ENCODE data around the gene CAPG.

The CAPG gene

GRCh38 chr2:85397925-85398331, 12.2 kb downstream of the CAPG start:
- no peak overlapping the region for H3K4me3 Mint-ChIP-seq
- peaks cover 5% of the 10 kb centered on the region for H3K27me3 Mint-ChIP-seq (ENCODE audit: low read depth, poor library complexity)
- H3K9me3 Mint-ChIP-seq: peaks cover 5% of the 10 kb centered on the region
- TF ChIP-seq CTCF (IDR thresholded peaks at IDR 0.05): no peak
- DNase-seq: no peak
- no peak overlapping the region for H3K27ac Mint-ChIP-seq
- peaks cover 5% of the 10 kb centered on the region for H3K36me3 Mint-ChIP-seq (ENCODE audit: low read depth)
- H3K4me1 Mint-ChIP-seq: no peaks in the 10 kb centered on the region

DNA sequence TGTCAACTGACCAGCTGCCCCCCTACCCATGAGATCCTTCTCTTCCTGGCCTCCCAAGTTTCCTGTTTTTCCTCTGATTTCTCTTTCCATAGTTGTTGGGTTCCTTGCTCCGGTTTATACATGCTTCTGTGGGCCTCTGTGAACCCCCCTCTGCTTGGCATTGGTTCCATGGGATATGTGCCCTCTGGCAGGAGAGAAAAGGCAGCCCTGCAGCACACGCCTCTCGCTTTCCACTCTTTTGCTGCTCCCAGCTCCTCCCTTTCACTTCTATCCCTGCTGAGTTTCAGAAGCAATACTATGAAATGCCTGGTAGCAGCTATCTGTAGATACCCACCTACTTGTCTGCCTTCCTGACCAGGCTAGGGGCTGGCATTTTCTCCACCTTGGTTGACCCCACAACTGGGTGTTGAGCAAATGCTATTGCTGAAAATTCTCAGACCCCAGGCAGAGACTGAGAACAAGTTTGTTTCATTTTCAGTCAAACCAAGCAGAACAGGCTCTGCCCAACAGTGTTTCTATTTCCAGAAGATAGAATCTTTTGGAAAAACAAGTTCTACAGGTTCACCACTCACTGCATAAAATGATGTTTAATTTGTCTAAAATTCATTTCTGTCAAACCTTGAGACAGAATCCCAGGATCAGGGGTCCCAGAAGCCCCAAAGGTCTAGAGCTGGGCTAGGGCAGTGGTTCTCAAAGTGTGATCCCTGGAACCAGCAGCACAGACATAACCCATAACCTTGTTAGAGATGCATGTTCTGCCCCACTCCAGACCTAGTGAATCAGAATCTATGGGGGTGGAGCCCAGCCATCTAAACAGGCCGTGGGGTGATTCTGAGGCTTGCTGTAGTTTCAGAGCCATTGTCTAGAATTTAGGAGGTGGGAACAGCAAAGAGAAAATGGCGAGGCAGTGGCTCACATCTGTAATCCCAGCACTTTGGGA, 13.4 kb downstream of the CAPG start:
- Mint-ChIP-seq H3K27me3 (ENCODE audit: low read depth, poor library complexity) (peaks cover 5% of the 10 kb centered on the region), H3K36me3 (ENCODE audit: low read depth) (no peaks in the 10 kb centered on the region), H3K4me3 (no peak overlapping the region), H3K27ac (peak overlapping the region; percentile 64), H3K4me1 (no peaks in the 10 kb centered on the region), H3K9me3 (no peaks in the 10 kb centered on the region)
- TF ChIP-seq CTCF (IDR thresholded peaks at IDR 0.05): no peak
- no peak for DNase-seq

DNA sequence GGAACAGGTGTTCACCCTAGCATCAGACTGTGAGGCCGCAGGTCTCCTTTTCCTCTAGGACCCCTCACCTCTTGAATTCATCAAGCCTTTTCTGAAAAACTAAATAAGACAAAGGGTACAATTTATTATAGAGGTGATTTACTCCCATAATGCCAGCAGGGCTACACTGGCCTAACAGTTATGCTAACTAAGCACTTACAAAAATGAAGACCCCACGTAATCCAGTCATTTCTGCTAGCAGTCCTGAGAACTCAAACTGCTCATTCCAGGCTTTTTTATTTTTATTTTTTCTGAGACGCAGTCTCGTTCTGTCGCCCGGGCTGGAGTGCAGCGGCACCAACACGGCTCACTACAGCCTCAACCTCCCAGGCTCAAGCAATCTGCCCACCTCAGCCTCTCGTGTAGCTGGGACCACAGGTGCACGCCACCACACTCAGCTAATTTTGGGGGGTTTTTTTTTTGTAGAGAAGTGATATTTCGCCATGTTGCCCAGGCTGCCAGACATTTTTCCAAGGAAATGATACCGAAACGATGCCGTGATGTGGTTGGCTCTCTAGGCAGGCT, 14.2 kb downstream of the CAPG start:
- no peak for DNase-seq
- no peaks in the 10 kb centered on the region for H3K36me3 Mint-ChIP-seq (ENCODE audit: low read depth)
- H3K4me3 Mint-ChIP-seq: no peak overlapping the region
- no peaks in the 10 kb centered on the region for H3K4me1 Mint-ChIP-seq
- no peak overlapping the region for H3K27ac Mint-ChIP-seq
- H3K27me3 Mint-ChIP-seq (ENCODE audit: low read depth, poor library complexity): peaks cover 2% of the 10 kb centered on the region
- no peaks in the 10 kb centered on the region for H3K9me3 Mint-ChIP-seq
- TF ChIP-seq CTCF (IDR thresholded peaks at IDR 0.05): no peak

GRCh38 chr2:85394976-85395375, 15.2 kb downstream of the CAPG start:
- DNase-seq: no peak
- no peak overlapping the region for H3K4me3 Mint-ChIP-seq
- H3K36me3 Mint-ChIP-seq (ENCODE audit: low read depth): peaks cover 5% of the 10 kb centered on the region
- H3K9me3 Mint-ChIP-seq: no peaks in the 10 kb centered on the region
- H3K27ac Mint-ChIP-seq: no peak overlapping the region
- peaks cover 2% of the 10 kb centered on the region for H3K27me3 Mint-ChIP-seq (ENCODE audit: low read depth, poor library complexity)
- H3K4me1 Mint-ChIP-seq: no peaks in the 10 kb centered on the region
- TF ChIP-seq CTCF (IDR thresholded peaks at IDR 0.05): no peak

DNA sequence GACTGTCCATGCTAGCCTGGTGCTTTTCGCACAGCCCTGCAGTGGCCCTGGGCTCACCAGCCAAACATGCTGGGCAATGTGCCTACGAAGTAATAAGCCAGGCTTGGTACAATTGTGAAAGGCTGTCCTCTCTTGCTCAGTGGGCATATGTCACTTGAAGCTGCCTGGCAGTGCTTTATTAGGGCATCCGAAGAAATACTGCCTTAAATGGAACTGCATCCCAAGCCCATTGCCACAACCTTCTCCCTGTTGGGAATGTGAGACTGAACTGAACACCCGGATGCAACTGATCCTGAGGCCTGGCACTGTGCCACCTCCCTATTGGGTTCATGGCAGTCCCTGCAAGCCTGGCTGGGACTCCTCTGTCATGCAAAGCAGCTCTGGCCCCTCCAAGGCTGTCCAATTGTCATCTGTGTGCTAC, 15.9 kb downstream of the CAPG start:
- DNase-seq: no peak

More for the DNA sequence above, 15.9 kb downstream of the CAPG start:
- Mint-ChIP-seq H3K27ac (no peak overlapping the region), H3K9me3 (no peaks in the 10 kb centered on the region), H3K27me3 (ENCODE audit: low read depth, poor library complexity) (peaks cover 2% of the 10 kb centered on the region), H3K36me3 (ENCODE audit: low read depth) (peaks cover 5% of the 10 kb centered on the region), H3K4me1 (no peaks in the 10 kb centered on the region), H3K4me3 (no peak overlapping the region)
- TF ChIP-seq CTCF (IDR thresholded peaks at IDR 0.05): no peak
